OCI-LY1 (cell line): Measurements from ENCODE around the gene ATP13A2.

Experiments used
- CTCF ChIP-seq: fragments of 200-600 bp; sonication (generic), shearing (Covaris generic); IDR thresholded peaks from 2 replicates; pipeline ENCODE4 v1.5.1; 2017; ENCODE audit warnings: mild to moderate bottlenecking, antibody characterized with exemption, low read length, moderate library complexity, mixed read lengths
- EZH2 ChIP-seq: fragments of 200-600 bp; sonication (generic), shearing (Covaris generic); IDR thresholded peaks from 2 replicates; pipeline ENCODE4 v1.8.0; 2017; ENCODE audit warnings: borderline replicate concordance, mixed run types, mild to moderate bottlenecking, antibody characterized with exemption, low read length, moderate library complexity, mixed read lengths

- TF ChIP-seq CTCF (no peak), EZH2 (no peak)
Measured at GRCh38 chr1:16969651-16970050, 42.1 kb downstream of the ATP13A2 start.
